BJ (cell line): ENCODE measurements around the gene MB21D2. TPM values are rescaled to one million over a fixed set of nuclear protein-coding genes. Genes with fewer than 3 reads are reported as not detected.

ENCODE experiments used
- CTCF ChIA-PET: fragments of 350-600 bp; formaldehyde crosslinking; extraction: SDS; loops from one replicate; lab custom pipeline; 2021; ENCODE audit warnings: antibody characterized with exemption, inconsistent platforms; lab: Yijun Ruan, JAX
- POLR2A ChIA-PET: fragments of 300-600 bp; sonication (Branson Sonifier 250); formaldehyde crosslinking; extraction: SDS; loops from one replicate; lab custom pipeline; 2021; ENCODE audit warnings: antibody characterized with exemption; lab: Charles Lee
- DNase-seq: peaks from one replicate; pipeline ENCODE4 v3.0.0-alpha.2; 2011; ENCODE audit warnings: low read depth
- H3K27me3 ChIP-seq: 2 replicates; pipeline ENCODE4 v1.6.0; 2011; ENCODE audit warnings: low read length; ENCODE audit not compliant: control insufficient read depth, insufficient read depth
- H3K36me3 ChIP-seq: 2 replicates; pipeline ENCODE4 v1.5.1; 2011; ENCODE audit warnings: low read length; ENCODE audit not compliant: control insufficient read depth, insufficient read depth
- H3K4me3 ChIP-seq: 2 replicates; pipeline ENCODE4 v1.5.1; 2011; ENCODE audit warnings: low read depth, mild to moderate bottlenecking, control low read depth, low read length
- polyA plus RNA-seq: library from polyadenylated mRNA; depleted of rRNA; stranded (reverse); fragments of >200 nt; gene quantifications from 2 replicates; pipeline ENCODE4 v1.2.3, GENCODE V29; 2011
- TF ChIP-seq, protein P1 (sequence below): IDR thresholded peaks from 2 replicates; pipeline ENCODE4 v1.5.1; 2011; ENCODE audit warnings: low read depth, mild to moderate bottlenecking, control low read depth, inconsistent platforms, low read length, moderate library complexity; ENCODE audit not compliant: insufficient read depth

Gene MB21D2
- polyA plus RNA-seq, 1 experiment: 12.3 TPM

DNA sequence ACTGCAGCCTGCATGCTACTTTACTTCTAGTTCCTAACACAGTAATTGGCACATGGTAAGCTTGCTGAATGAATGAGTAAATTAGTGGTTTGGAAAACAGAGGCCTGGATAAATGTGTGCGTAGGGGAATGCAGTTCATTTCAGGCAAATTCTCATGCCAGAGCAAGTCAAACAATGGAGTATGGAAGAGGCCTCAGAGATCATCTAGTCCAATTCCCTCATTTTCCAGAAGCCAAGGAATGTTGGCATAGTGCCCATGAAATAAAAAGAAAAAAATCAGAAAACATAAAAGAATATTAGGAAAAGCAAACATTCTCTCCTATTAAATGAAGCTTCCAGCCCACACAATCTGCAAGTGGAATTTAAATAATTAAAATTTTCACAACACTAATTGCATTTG is 92.4 kb downstream of the MB21D2 start:
- Histone ChIP-seq H3K27me3 (no peaks in the 10 kb centered on the region), H3K4me3 (no peak overlapping the region), H3K36me3 (no peaks in the 10 kb centered on the region)
- TF ChIP-seq, protein P1, sequence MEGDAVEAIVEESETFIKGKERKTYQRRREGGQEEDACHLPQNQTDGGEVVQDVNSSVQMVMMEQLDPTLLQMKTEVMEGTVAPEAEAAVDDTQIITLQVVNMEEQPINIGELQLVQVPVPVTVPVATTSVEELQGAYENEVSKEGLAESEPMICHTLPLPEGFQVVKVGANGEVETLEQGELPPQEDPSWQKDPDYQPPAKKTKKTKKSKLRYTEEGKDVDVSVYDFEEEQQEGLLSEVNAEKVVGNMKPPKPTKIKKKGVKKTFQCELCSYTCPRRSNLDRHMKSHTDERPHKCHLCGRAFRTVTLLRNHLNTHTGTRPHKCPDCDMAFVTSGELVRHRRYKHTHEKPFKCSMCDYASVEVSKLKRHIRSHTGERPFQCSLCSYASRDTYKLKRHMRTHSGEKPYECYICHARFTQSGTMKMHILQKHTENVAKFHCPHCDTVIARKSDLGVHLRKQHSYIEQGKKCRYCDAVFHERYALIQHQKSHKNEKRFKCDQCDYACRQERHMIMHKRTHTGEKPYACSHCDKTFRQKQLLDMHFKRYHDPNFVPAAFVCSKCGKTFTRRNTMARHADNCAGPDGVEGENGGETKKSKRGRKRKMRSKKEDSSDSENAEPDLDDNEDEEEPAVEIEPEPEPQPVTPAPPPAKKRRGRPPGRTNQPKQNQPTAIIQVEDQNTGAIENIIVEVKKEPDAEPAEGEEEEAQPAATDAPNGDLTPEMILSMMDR: no peak
- ChIA-PET POLR2A (no interaction called here), CTCF (interaction anchor here (0.8 to 2.6 kb wide), 5 partner anchors 12 to 216 kb away, joined by 3 to 15 read pairs (median 5); no protein-coding TSS in a partner anchor)
- no peak for DNase-seq

DNA sequence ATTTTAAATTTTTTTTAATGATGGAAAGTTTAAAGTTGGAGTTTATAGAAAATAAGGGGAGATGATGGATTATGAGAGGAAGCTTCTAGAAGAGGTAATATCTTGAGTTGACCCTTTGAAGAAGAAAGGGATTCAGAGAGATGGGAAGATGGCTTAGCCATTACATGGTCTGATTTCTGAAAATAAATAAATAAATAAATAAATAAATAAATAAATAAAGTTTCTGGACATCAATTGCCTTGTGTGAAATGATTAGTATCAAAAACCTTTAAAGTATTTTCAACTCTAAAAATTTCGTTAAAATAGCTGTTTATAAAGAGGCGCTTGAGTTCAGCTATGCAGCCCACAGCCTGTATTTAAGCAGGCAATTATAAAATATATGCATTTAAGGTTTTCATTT is 93.3 kb downstream of the MB21D2 start:
- TF ChIP-seq, protein P1: no peak

DNA sequence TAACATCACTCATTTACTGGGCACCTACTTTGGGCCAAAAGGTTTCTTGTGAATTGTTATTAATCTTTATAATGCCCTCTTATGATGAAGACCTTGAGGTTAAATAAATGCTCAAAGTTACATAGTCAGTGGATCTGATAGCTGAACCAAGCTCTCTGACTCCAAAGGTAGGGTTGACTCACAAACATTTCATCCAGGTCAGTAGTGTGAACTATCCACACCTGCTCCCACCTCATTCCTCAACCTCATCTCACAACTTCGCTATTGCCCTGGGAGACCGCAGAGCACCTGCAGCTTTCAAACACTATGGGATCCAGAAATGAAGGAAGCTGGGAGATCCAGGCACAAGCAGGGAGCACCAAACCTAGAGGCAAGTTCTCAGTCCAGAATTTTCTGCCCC is 96.5 kb downstream of the MB21D2 start:
- no peak overlapping the region for H3K4me3 ChIP-seq
- TF ChIP-seq, protein P1: no peak
- no peaks in the 10 kb centered on the region for H3K36me3 ChIP-seq
- CTCF ChIA-PET: interaction anchor here (1.5 kb wide), 1 partner anchor 97 kb away, joined by 3 read pairs; the partner anchor contains the start of gene MB21D2
- POLR2A ChIA-PET: no interaction called here
- DNase-seq: no peak
- H3K27me3 ChIP-seq: no peaks in the 10 kb centered on the region

More for the DNA sequence above, 93.3 kb downstream of the MB21D2 start:
- POLR2A ChIA-PET: no interaction called here
- Histone ChIP-seq H3K27me3 (no peaks in the 10 kb centered on the region), H3K36me3 (no peaks in the 10 kb centered on the region), H3K4me3 (no peak overlapping the region)
- CTCF ChIA-PET: interaction anchor here (1.0 to 2.6 kb wide), 4 partner anchors 65 to 217 kb away, joined by 3 to 15 read pairs (median 5); no protein-coding TSS in a partner anchor
- DNase-seq: no peak

DNA sequence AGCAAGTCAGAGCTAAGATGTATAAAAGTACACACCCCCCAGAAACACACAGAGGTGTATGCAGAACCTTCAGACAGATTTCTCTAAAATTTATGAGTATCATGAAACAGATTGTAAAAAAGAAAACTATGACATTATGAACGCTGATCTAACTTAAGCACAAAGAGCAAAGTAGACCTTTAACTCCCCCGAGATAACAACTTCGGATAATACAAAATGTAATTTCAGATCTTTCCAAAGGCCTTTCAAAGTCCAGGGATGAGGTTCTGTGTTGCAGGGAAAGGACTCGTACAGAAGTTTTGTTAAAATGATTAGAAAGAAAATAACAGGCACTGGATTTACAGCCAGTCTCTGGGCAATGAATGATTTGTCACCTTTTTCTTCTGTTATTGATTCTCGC is 97.5 kb downstream of the MB21D2 start:
- DNase-seq: no peak
- Histone ChIP-seq H3K36me3 (no peaks in the 10 kb centered on the region), H3K4me3 (no peak overlapping the region), H3K27me3 (no peaks in the 10 kb centered on the region)
- ChIA-PET CTCF (interaction anchor here (0.9 kb wide), 1 partner anchor 57 kb away, joined by 3 read pairs; no protein-coding TSS in a partner anchor), POLR2A (no interaction called here)
- TF ChIP-seq, protein P1: no peak

DNA sequence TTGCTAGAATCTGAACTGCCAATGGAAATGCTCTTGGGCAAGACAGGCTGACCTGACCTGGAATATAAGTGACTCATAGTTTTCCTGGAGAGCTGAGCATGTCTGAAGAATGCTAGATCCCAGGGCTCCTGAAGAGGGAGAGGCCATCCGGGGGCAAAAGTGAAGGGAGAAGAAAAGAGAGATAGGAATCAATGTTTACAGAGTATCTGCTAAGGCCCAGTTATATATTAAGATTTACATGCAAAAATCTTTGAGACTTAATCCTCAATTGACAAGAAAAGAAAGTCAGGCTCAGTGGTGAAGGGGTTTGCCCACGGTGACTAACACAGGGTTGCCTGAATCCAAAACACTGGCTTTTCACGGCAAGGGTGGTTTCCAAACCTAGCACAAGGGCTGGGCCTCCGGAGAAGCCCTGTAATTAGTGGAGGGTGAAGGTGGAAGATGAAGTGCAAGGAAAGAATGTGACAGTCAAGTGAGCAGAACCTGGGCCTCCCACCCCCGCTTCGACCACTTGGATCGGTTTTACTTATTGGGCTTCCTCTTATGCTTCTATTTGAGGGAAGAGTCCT is 98.6 kb downstream of the MB21D2 start:
- H3K4me3 ChIP-seq: no peak overlapping the region

More for the DNA sequence above, 98.6 kb downstream of the MB21D2 start:
- H3K27me3 ChIP-seq: no peaks in the 10 kb centered on the region
- DNase-seq: no peak
- H3K36me3 ChIP-seq: no peaks in the 10 kb centered on the region
- POLR2A ChIA-PET: no interaction called here
- CTCF ChIA-PET: interaction anchor here (0.9 to 14.9 kb wide), 3 partner anchors 12 to 224 kb away, joined by 3 to 331 read pairs (median 3); no protein-coding TSS in a partner anchor
- TF ChIP-seq, protein P1: no peak
